ENCODE measurements around the gene ASB16. TPM values are rescaled to one million over a fixed set of nuclear protein-coding genes. Genes with fewer than 3 reads are reported as not detected.
"Not testable (repeated sequence)": the region's sequence is repeated elsewhere in the genome, so short reads cannot be mapped to it uniquely, and the experiment has no call there.

The ASB16 gene
- total and polyA plus RNA-seq, 4 donors: 0.10 to 0.11 (median 0.10) TPM; not detected in 1

- WGBS, 2 donors: 92 to 98% methylated on average over 7 of the region's 7 CpGs
- Histone ChIP-seq H3K4me3 (no peak overlapping the region), H3K27ac (ENCODE audit: low read depth in 1 of 2, low read length in 1 of 2) (no peak overlapping the region), H3K27me3 (ENCODE audit: control insufficient read depth in 3 of 3, insufficient read depth in 3 of 3, low read length in 2 of 3) (no peaks in the 10 kb centered on the region), H3K9ac (ENCODE audit: insufficient read depth in 1 of 2, low read length in 2 of 2) (no peak overlapping the region), H3K36me3 (ENCODE audit: control insufficient read depth in 4 of 4, insufficient read depth in 4 of 4, low read length in 4 of 4) (no peaks in the 10 kb centered on the region), H3K9me3 (ENCODE audit: control insufficient read depth in 4 of 4, insufficient read depth in 3 of 4, low read length in 3 of 4) (no peaks in the 10 kb centered on the region), H3K4me1 (ENCODE audit: control insufficient read depth in 5 of 5, insufficient read depth in 5 of 5, low read length in 5 of 5) (peaks cover 0 to 6% (median 0%) of the 10 kb centered on the region in 5 donors)
- TF ChIP-seq CTCF (IDR thresholded peaks at IDR 0.05; ENCODE audit: control extremely low read depth, extremely low read depth): no peak
- ATAC-seq (ENCODE audit: insufficient read depth, low FRiP score) (no peak), DNase-seq (no peak)
Observed at GRCh38 chr17:44128383-44128782, 42.1 kb upstream of the ASB16 start.

GRCh38 chr17:44130693-44131349, 39.7 kb upstream of the ASB16 start:
- H3K27ac ChIP-seq (ENCODE audit: low read depth in 1 of 2, low read length in 1 of 2): no peak overlapping the region
- H3K27me3 ChIP-seq (ENCODE audit: control insufficient read depth in 3 of 3, insufficient read depth in 3 of 3, low read length in 2 of 3): no peaks in the 10 kb centered on the region
- H3K4me3 ChIP-seq: no peak overlapping the region
- TF ChIP-seq CTCF (IDR thresholded peaks at IDR 0.05; ENCODE audit: control extremely low read depth, extremely low read depth): no peak
- no peaks in the 10 kb centered on the region for H3K36me3 ChIP-seq (ENCODE audit: control insufficient read depth in 4 of 4, insufficient read depth in 4 of 4, low read length in 4 of 4)
- no peaks in the 10 kb centered on the region for H3K9me3 ChIP-seq (ENCODE audit: control insufficient read depth in 4 of 4, insufficient read depth in 3 of 4, low read length in 3 of 4)
- ATAC-seq (ENCODE audit: insufficient read depth, low FRiP score) (no peak), DNase-seq (no peak)
- no peak overlapping the region for H3K9ac ChIP-seq (ENCODE audit: insufficient read depth in 1 of 2, low read length in 2 of 2)
- H3K4me1 ChIP-seq (ENCODE audit: control insufficient read depth in 5 of 5, insufficient read depth in 5 of 5, low read length in 5 of 5): no peaks in the 10 kb centered on the region
- WGBS, 2 donors: 90 to 94% methylated on average over 5 of the region's 5 CpGs

DNA sequence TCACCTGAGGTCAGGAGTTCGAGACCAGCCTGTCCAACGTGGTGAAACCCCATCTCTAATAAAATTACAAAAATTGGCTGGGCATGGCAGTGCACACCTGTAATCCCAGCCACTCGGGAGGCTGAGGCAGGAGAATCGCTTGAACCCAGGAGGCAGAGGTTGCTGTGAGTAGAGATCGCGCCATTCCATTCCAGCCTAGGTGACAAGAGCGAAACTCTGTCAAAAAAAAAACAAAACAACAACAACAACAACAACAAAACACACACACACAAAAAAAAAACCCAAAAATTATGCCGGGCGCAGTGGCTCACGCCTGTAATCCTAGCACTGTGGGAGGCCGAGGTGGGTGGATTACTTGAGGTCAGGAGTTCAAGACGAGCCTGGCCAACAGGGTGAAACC, 39.1 kb upstream of the ASB16 start:
- not testable (repeated sequence) for H3K9me3 ChIP-seq (ENCODE audit: control insufficient read depth in 4 of 4, insufficient read depth in 3 of 4, low read length in 3 of 4); H3K9ac ChIP-seq (ENCODE audit: insufficient read depth in 1 of 2, low read length in 2 of 2); H3K4me1 ChIP-seq (ENCODE audit: control insufficient read depth in 5 of 5, insufficient read depth in 5 of 5, low read length in 5 of 5); H3K27me3 ChIP-seq (ENCODE audit: control insufficient read depth in 3 of 3, insufficient read depth in 3 of 3, low read length in 2 of 3); ATAC-seq (ENCODE audit: insufficient read depth, low FRiP score); H3K27ac ChIP-seq (ENCODE audit: low read depth in 1 of 2, low read length in 1 of 2); DNase-seq; H3K4me3 ChIP-seq; H3K36me3 ChIP-seq (ENCODE audit: control insufficient read depth in 4 of 4, insufficient read depth in 4 of 4, low read length in 4 of 4)
- 94 to 95% methylated on average over 12 of the region's 12 CpGs for WGBS, 2 donors

- DNase-seq (no peak), ATAC-seq (ENCODE audit: insufficient read depth, low FRiP score) (no peak)
- no peaks in the 10 kb centered on the region for H3K9me3 ChIP-seq (ENCODE audit: control insufficient read depth in 4 of 4, insufficient read depth in 3 of 4, low read length in 3 of 4)
- no peak overlapping the region for H3K9ac ChIP-seq (ENCODE audit: insufficient read depth in 1 of 2, low read length in 2 of 2)
- H3K4me1 ChIP-seq (ENCODE audit: control insufficient read depth in 5 of 5, insufficient read depth in 5 of 5, low read length in 5 of 5): no peaks in the 10 kb centered on the region
- no peaks in the 10 kb centered on the region for H3K27me3 ChIP-seq (ENCODE audit: control insufficient read depth in 3 of 3, insufficient read depth in 3 of 3, low read length in 2 of 3)
- no peak overlapping the region for H3K4me3 ChIP-seq
- no peak overlapping the region for H3K27ac ChIP-seq (ENCODE audit: low read depth in 1 of 2, low read length in 1 of 2)
- TF ChIP-seq CTCF (IDR thresholded peaks at IDR 0.05; ENCODE audit: control extremely low read depth, extremely low read depth): no peak
- no peaks in the 10 kb centered on the region for H3K36me3 ChIP-seq (ENCODE audit: control insufficient read depth in 4 of 4, insufficient read depth in 4 of 4, low read length in 4 of 4)
Observed at GRCh38 chr17:44132275-44132821, 38.2 kb upstream of the ASB16 start.
